H1 (cell line): ENCODE data around the gene CCDC28B. TPM values are rescaled to one million over a fixed set of nuclear protein-coding genes. Genes with fewer than 3 reads are reported as not detected.

Experiments used
- ASH2L ChIP-seq: fragments of 200-600, 300-600 bp; sonication (generic); IDR thresholded peaks from one replicate; pipeline ENCODE4 v1.7.1; 2017; ENCODE audit warnings: low read length
- CEBPB ChIP-seq: IDR thresholded peaks from 2 replicates; pipeline ENCODE4 v1.6.1; 2012; ENCODE audit warnings: low read depth, low read length
- CHD2 ChIP-seq: IDR thresholded peaks from 2 replicates; pipeline ENCODE4 v1.6.1; 2012; ENCODE audit warnings: low read length, improper control_type of control experiment
- GABPA ChIP-seq: IDR thresholded peaks from 2 replicates; pipeline ENCODE4 v1.6.1; 2011; ENCODE audit warnings: mild to moderate bottlenecking, low read length, moderate library complexity, borderline replicate concordance; ENCODE audit not compliant: insufficient read depth
- JUN ChIP-seq: IDR thresholded peaks from 2 replicates; pipeline ENCODE4 v1.6.1; 2011; ENCODE audit warnings: low read depth, mild to moderate bottlenecking, improper control_type of control experiment, low read length
- JUND ChIP-seq: IDR thresholded peaks from 2 replicates; pipeline ENCODE4 v1.6.1; 2011; ENCODE audit warnings: mild to moderate bottlenecking, improper control_type of control experiment, low read length
- MAFK ChIP-seq: IDR thresholded peaks from 2 replicates; pipeline ENCODE4 v1.6.1; 2012; ENCODE audit warnings: low read depth, mild to moderate bottlenecking, improper control_type of control experiment, low read length
- polyA plus RNA-seq, 7 experiments: library from polyadenylated mRNA; depleted of rRNA in 3 of 7; stranded (reverse) in 5 of 7; unstranded in 2 of 7; fragments of >200 nt in 5 of 7; fragments of 200-250 nt in 2 of 7; gene quantifications; 1 replicate in 5 of 7; 2 replicates in 1 of 7; 4 replicates in 1 of 7; pipeline versions ENCODE4 v1.2.1 to v1.2.3, GENCODE V29; 2011 to 2013; ENCODE audit warnings: missing spikeins in 2 of 7, mixed read lengths in 2 of 7
- total RNA-seq: library from RNA; stranded (reverse); fragmentation: NEBNext Ultra II Directional; extraction: Animal tissue kit (Norgen Biotek cat#: 25700); gene quantifications from 2 replicates; pipeline ENCODE4 v1.2.1, GENCODE V29; 2021
- TF ChIP-seq, protein P1 (sequence below): fragments of 300-600 bp; sonication (generic); IDR thresholded peaks from 2 replicates; pipeline ENCODE4 v1.7.1; 2012; ENCODE audit warnings: low read length, moderate library complexity, mild to moderate bottlenecking, inconsistent platforms; ENCODE audit not compliant: insufficient replicate concordance
- TF ChIP-seq, protein P2 (sequence below): IDR thresholded peaks from 2 replicates; pipeline ENCODE4 v1.6.1; 2011; ENCODE audit warnings: low read length, improper control_type of control experiment

CCDC28B gene
- total and polyA plus RNA-seq, 2 of the 8 experiments (the other 6 are each of a cell fraction or from before 2014, with no cell fraction given) = 16.7 to 17.1 TPM

DNA sequence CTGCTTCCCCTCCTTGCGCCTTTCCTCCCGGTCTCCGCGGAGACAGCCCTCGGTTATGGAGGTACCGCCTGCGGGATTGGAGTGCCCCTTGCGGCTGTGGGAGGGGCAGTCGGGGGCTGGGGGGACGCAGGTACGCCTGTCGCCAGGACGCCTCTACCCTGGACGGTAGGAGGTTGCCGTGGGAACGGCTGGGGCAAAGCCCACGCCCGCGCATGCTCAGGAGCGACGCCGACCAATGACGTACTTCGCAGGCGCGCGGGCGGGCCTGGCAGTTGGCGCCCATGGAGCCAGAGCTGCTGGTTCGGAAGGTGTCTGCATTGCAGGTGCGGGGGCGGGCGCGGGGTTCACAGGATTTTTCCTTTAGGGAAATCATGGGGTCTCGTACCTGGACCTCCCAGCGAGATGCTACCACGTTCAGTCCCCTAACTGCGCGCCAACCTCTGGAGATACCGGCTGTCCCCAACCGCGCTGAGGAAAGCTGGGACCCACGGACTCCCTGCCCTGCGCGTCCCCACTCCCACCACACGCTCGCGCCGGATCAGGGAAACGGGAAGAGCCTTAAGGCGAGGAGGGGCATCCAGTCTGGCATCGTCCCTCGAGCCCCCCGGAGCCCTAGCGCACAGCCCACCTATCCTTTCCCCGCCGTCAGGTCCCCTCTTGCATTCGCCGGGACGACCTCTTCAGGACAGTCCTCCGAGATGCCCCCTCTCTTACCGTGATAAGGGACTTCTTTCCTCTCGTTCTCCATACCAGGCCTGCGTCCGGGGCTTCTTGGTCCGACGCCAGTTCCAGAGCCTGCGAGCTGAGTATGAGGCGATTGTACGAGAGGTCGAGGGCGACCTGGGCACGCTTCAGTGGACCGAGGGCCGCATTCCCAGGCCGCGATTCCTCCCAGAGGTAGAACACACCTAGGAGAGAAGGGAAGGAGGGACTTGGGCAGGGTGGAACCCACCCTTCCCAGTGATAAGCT is 5.3 kb downstream of the CCDC28B start, which contains the start of gene IQCC (continued):
- peak; percentile 77 for TF ChIP-seq ASH2L
- TF ChIP-seq, protein P1, sequence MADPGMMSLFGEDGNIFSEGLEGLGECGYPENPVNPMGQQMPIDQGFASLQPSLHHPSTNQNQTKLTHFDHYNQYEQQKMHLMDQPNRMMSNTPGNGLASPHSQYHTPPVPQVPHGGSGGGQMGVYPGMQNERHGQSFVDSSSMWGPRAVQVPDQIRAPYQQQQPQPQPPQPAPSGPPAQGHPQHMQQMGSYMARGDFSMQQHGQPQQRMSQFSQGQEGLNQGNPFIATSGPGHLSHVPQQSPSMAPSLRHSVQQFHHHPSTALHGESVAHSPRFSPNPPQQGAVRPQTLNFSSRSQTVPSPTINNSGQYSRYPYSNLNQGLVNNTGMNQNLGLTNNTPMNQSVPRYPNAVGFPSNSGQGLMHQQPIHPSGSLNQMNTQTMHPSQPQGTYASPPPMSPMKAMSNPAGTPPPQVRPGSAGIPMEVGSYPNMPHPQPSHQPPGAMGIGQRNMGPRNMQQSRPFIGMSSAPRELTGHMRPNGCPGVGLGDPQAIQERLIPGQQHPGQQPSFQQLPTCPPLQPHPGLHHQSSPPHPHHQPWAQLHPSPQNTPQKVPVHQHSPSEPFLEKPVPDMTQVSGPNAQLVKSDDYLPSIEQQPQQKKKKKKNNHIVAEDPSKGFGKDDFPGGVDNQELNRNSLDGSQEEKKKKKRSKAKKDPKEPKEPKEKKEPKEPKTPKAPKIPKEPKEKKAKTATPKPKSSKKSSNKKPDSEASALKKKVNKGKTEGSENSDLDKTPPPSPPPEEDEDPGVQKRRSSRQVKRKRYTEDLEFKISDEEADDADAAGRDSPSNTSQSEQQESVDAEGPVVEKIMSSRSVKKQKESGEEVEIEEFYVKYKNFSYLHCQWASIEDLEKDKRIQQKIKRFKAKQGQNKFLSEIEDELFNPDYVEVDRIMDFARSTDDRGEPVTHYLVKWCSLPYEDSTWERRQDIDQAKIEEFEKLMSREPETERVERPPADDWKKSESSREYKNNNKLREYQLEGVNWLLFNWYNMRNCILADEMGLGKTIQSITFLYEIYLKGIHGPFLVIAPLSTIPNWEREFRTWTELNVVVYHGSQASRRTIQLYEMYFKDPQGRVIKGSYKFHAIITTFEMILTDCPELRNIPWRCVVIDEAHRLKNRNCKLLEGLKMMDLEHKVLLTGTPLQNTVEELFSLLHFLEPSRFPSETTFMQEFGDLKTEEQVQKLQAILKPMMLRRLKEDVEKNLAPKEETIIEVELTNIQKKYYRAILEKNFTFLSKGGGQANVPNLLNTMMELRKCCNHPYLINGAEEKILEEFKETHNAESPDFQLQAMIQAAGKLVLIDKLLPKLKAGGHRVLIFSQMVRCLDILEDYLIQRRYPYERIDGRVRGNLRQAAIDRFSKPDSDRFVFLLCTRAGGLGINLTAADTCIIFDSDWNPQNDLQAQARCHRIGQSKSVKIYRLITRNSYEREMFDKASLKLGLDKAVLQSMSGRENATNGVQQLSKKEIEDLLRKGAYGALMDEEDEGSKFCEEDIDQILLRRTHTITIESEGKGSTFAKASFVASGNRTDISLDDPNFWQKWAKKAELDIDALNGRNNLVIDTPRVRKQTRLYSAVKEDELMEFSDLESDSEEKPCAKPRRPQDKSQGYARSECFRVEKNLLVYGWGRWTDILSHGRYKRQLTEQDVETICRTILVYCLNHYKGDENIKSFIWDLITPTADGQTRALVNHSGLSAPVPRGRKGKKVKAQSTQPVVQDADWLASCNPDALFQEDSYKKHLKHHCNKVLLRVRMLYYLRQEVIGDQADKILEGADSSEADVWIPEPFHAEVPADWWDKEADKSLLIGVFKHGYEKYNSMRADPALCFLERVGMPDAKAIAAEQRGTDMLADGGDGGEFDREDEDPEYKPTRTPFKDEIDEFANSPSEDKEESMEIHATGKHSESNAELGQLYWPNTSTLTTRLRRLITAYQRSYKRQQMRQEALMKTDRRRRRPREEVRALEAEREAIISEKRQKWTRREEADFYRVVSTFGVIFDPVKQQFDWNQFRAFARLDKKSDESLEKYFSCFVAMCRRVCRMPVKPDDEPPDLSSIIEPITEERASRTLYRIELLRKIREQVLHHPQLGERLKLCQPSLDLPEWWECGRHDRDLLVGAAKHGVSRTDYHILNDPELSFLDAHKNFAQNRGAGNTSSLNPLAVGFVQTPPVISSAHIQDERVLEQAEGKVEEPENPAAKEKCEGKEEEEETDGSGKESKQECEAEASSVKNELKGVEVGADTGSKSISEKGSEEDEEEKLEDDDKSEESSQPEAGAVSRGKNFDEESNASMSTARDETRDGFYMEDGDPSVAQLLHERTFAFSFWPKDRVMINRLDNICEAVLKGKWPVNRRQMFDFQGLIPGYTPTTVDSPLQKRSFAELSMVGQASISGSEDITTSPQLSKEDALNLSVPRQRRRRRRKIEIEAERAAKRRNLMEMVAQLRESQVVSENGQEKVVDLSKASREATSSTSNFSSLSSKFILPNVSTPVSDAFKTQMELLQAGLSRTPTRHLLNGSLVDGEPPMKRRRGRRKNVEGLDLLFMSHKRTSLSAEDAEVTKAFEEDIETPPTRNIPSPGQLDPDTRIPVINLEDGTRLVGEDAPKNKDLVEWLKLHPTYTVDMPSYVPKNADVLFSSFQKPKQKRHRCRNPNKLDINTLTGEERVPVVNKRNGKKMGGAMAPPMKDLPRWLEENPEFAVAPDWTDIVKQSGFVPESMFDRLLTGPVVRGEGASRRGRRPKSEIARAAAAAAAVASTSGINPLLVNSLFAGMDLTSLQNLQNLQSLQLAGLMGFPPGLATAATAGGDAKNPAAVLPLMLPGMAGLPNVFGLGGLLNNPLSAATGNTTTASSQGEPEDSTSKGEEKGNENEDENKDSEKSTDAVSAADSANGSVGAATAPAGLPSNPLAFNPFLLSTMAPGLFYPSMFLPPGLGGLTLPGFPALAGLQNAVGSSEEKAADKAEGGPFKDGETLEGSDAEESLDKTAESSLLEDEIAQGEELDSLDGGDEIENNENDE = no peak
- TF ChIP-seq JUN = no peak
- no peak for TF ChIP-seq MAFK
- TF ChIP-seq GABPA = no peak
- no peak for TF ChIP-seq CHD2
- no peak for TF ChIP-seq CEBPB
- TF ChIP-seq, protein P2, sequence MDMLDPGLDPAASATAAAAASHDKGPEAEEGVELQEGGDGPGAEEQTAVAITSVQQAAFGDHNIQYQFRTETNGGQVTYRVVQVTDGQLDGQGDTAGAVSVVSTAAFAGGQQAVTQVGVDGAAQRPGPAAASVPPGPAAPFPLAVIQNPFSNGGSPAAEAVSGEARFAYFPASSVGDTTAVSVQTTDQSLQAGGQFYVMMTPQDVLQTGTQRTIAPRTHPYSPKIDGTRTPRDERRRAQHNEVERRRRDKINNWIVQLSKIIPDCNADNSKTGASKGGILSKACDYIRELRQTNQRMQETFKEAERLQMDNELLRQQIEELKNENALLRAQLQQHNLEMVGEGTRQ = no peak
- peak; percentile 32; the same call in 1 of the 2 replicates for TF ChIP-seq JUND
